ENCODE data around the gene PARN.

DNA sequence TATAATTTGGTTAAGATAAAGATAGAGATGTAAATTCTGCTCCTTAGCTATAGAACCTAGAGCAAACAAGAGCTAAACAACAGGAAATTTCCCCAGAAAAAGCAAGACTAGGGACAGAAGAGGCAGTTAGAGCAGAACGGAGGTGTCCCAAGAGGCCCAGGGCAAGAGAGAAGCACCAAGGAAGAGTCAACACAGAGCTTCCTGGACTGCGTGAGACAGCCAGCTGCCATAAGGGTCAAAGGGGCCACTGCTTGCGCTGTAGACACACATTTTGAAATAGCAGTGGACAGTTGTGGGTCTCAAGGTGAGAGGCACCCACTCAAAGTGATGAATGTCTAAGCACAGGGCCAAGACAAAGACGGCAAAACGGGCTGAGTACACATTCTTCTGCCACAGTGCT, 156.6 kb downstream of the PARN start:
- TF ChIP-seq POLR2AphosphoS5 (IDR thresholded peaks at IDR 0.05; ENCODE audit: borderline replicate concordance, low read depth, low read length): no peak
- TF ChIP-seq EZH2 (IDR thresholded peaks at IDR 0.05): no peak
- no peak for TF ChIP-seq FOXP2 (optimal IDR thresholded peaks at IDR 0.05; ENCODE audit: control extremely low read depth, extremely low read length, insufficient read depth)
